SU-DHL-6 (cell line): ENCODE data around the gene ARL1.

Experiments used
- H2AFZ ChIP-seq: fragments of 200-600 bp; sonication (generic); 2 replicates; pipeline ENCODE4 v1.6.1; 2014; ENCODE audit warnings: low read depth, mild to moderate bottlenecking, moderate library complexity, mixed read lengths, antibody characterized with exemption, low read length; ENCODE audit not compliant: severe bottlenecking
- H3F3A ChIP-seq: fragments of 200-600 bp; shearing (Covaris generic); 2 replicates; pipeline ENCODE4 v1.6.0; 2016; ENCODE audit warnings: antibody characterized with exemption, mild to moderate bottlenecking; ENCODE audit not compliant: insufficient read depth
- H3K27ac ChIP-seq: fragments of 200-600 bp; sonication (generic); 2 replicates; pipeline ENCODE4 v1.5.1; 2016; ENCODE audit warnings: low read depth, mild to moderate bottlenecking, low read length, moderate library complexity, mixed read lengths
- H3K27me3 ChIP-seq: fragments of 200-600 bp; sonication (generic), shearing (Covaris generic); 2 replicates; pipeline ENCODE4 v1.6.0; 2014; ENCODE audit warnings: mild to moderate bottlenecking, low read length
- H3K36me3 ChIP-seq: fragments of 200-600 bp; sonication (generic); 2 replicates; pipeline ENCODE4 v1.6.1; 2014; ENCODE audit warnings: mild to moderate bottlenecking, low read length, mixed read lengths
- H3K4me2 ChIP-seq: fragments of 300-600, 200-600 bp; shearing (Covaris generic), sonication (generic); 2 replicates; pipeline ENCODE4 v1.6.0; 2014; ENCODE audit warnings: low read length, low read depth, mild to moderate bottlenecking; ENCODE audit not compliant: poor library complexity, severe bottlenecking
- H3K4me3 ChIP-seq: fragments of 200-600 bp; sonication (generic); 2 replicates; pipeline ENCODE4 v1.5.1; 2014; ENCODE audit warnings: antibody characterized with exemption, low read length, mild to moderate bottlenecking, mixed read lengths; ENCODE audit not compliant: insufficient read depth, poor library complexity, severe bottlenecking
- H3K79me2 ChIP-seq: fragments of 200-600 bp; sonication (generic); 2 replicates; pipeline ENCODE4 v1.6.1; 2014; ENCODE audit warnings: mild to moderate bottlenecking, low read length, moderate library complexity; ENCODE audit not compliant: insufficient read depth
- H3K9ac ChIP-seq: fragments of 200-600 bp; sonication (generic); 2 replicates; pipeline ENCODE4 v1.7.0; 2014; ENCODE audit warnings: mild to moderate bottlenecking, low read length
- H3K9me2 ChIP-seq: fragments of 200-600 bp; sonication (generic); replicated peaks from 2 replicates; pipeline ENCODE4 v1.6.1; 2014; ENCODE audit warnings: low read length; ENCODE audit not compliant: insufficient read depth
- H3K9me3 ChIP-seq: fragments of 200-600 bp; sonication (generic); 2 replicates; pipeline ENCODE4 v1.6.1; 2014; ENCODE audit warnings: low read length, mixed read lengths; ENCODE audit not compliant: insufficient read depth
- H4K20me1 ChIP-seq: fragments of 200-600 bp; sonication (generic); 2 replicates; pipeline ENCODE4 v1.6.1; 2014; ENCODE audit warnings: low read depth, mild to moderate bottlenecking, antibody characterized with exemption, low read length, moderate library complexity, mixed read lengths
- EZH2phosphoT487 ChIP-seq: fragments of 200-600 bp; sonication (generic), shearing (Covaris generic); conservative IDR thresholded peaks from 2 replicates; pipeline ENCODE4 v1.6.1; 2018; ENCODE audit warnings: mild to moderate bottlenecking, antibody characterized with exemption, low read length, moderate library complexity, mixed read lengths
- TF ChIP-seq, protein P1 (sequence below): fragments of 200-600 bp; sonication (generic); IDR thresholded peaks from one replicate; pipeline ENCODE4 v1.5.1; 2017; ENCODE audit warnings: antibody characterized with exemption, mild to moderate bottlenecking, low read length, moderate library complexity; ENCODE audit not compliant: insufficient read depth, poor library complexity, severe bottlenecking

Gene ARL1

DNA sequence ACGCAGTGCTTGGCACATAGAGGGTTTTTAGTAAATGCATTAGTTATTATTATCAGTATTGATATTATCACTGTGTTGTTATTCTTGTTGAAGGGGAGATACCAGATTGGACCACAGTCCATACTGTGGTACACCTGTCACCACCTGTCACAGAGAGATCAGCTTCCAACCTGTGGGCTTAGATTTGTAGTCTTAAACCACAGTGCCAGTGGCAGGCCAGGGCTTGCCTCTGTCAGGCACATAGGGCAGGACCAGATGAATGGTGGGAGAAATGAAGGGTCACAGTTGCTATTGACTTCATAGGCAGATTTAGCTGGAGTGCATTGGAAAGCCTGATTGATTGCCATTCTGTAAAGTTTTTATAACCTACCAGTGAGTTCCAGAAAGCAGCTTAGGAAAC is 35.1 kb downstream of the ARL1 start:
- no peak overlapping the region for H3K27ac ChIP-seq
- no peak overlapping the region for H3K9ac ChIP-seq
- no peaks in the 10 kb centered on the region for H3K9me2 ChIP-seq
- H3K36me3 ChIP-seq: peaks cover 10% of the 10 kb centered on the region; the same call in 1 of the 2 replicates
- no peak overlapping the region for H3K4me3 ChIP-seq
- no peaks in the 10 kb centered on the region for H3K9me3 ChIP-seq
- H4K20me1 ChIP-seq: no peaks in the 10 kb centered on the region
- H2AFZ ChIP-seq: no peak overlapping the region
- no peaks in the 10 kb centered on the region for H3K27me3 ChIP-seq
- no peaks in the 10 kb centered on the region for H3K79me2 ChIP-seq
- no peak for TF ChIP-seq EZH2phosphoT487
- TF ChIP-seq, protein P1, sequence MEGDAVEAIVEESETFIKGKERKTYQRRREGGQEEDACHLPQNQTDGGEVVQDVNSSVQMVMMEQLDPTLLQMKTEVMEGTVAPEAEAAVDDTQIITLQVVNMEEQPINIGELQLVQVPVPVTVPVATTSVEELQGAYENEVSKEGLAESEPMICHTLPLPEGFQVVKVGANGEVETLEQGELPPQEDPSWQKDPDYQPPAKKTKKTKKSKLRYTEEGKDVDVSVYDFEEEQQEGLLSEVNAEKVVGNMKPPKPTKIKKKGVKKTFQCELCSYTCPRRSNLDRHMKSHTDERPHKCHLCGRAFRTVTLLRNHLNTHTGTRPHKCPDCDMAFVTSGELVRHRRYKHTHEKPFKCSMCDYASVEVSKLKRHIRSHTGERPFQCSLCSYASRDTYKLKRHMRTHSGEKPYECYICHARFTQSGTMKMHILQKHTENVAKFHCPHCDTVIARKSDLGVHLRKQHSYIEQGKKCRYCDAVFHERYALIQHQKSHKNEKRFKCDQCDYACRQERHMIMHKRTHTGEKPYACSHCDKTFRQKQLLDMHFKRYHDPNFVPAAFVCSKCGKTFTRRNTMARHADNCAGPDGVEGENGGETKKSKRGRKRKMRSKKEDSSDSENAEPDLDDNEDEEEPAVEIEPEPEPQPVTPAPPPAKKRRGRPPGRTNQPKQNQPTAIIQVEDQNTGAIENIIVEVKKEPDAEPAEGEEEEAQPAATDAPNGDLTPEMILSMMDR: no peak
- H3F3A ChIP-seq: no peaks in the 10 kb centered on the region; the same call in 1 of the 2 replicates
- H3K4me2 ChIP-seq: no peak overlapping the region

DNA sequence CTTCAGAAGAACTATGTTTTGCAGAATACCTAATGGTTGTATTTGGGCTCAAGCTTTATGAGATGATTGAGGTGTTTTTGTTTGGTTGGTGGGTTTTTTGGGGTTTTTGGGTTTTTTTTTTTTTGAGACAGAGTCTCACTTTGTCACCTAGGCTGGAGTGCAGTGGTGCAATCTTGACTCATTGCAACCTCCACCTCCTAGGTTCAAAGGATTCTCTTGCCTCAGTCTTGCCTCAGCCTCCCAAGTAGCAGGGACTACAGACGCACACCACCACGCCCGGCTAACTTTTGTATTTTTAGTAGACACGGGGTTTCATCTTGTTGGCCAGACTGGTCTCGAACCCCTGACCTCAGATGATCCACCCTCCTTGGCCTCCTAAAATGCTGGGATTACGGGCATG is 39.6 kb downstream of the ARL1 start:
- no peak overlapping the region for H3K4me3 ChIP-seq
- no peak overlapping the region for H2AFZ ChIP-seq
- no peaks in the 10 kb centered on the region for H3K9me3 ChIP-seq
- H4K20me1 ChIP-seq: no peaks in the 10 kb centered on the region
- no peaks in the 10 kb centered on the region for H3F3A ChIP-seq
- no peak overlapping the region for H3K4me2 ChIP-seq
- H3K9ac ChIP-seq: no peak overlapping the region
- peaks cover 6% of the 10 kb centered on the region; the same call in 1 of the 2 replicates for H3K36me3 ChIP-seq
- no peaks in the 10 kb centered on the region for H3K79me2 ChIP-seq
- H3K9me2 ChIP-seq: no peaks in the 10 kb centered on the region
- no peak overlapping the region for H3K27ac ChIP-seq
- no peaks in the 10 kb centered on the region for H3K27me3 ChIP-seq
- no peak for TF ChIP-seq EZH2phosphoT487
- TF ChIP-seq, protein P1: no peak

DNA sequence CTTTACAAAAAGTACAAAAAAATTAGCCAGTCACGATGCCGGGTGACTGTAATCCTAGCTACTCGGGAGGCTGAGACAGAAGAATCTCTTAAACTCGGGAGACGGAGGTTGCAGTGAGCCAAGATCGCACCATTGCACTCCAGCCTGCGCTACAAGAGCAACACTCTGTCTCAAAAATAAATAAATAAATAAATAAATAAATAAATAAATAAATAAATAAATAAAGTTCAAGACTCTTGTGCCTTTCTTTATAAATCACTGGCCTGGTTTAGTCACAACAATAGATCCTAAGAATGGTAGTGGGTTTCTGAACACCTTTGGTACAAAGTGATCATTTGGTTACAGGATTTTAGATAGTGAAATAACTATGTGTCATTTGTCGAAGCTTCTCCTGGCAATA is 46.1 kb downstream of the ARL1 start:
- Histone ChIP-seq H3K9me3 (no peaks in the 10 kb centered on the region), H3K27me3 (no peaks in the 10 kb centered on the region), H3K79me2 (no peaks in the 10 kb centered on the region), H2AFZ (no peak overlapping the region), H3K27ac (no peak overlapping the region), H4K20me1 (no peaks in the 10 kb centered on the region), H3K9me2 (no peaks in the 10 kb centered on the region), H3K9ac (no peak overlapping the region), H3K36me3 (peaks cover 13% of the 10 kb centered on the region; the same call in 1 of the 2 replicates), H3F3A (no peaks in the 10 kb centered on the region), H3K4me2 (no peak overlapping the region), H3K4me3 (no peak overlapping the region)
- TF ChIP-seq EZH2phosphoT487: no peak
- TF ChIP-seq, protein P1: no peak

DNA sequence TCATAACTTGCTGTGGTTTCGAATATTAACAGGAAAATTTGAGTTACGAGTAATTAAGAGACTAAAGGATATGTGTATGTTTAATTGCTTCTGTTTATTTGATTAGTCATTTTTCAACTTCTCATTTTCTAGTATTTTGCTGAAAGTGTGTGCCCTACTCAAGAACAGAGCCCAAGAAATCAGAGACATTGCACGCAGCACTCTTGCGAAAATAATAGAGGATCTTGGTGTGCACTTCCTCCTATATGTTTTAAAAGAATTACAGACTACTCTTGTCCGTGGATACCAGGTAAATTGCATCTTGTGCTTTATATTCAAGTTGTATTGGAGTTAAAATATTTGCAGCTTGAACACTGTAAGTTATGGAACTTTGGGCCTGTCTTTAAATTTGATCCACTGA is 50.8 kb downstream of the ARL1 start:
- Histone ChIP-seq H3K27me3 (no peaks in the 10 kb centered on the region), H3K9me2 (no peaks in the 10 kb centered on the region), H2AFZ (no peak overlapping the region), H4K20me1 (no peaks in the 10 kb centered on the region), H3F3A (no peaks in the 10 kb centered on the region), H3K9ac (no peak overlapping the region), H3K4me3 (no peak overlapping the region), H3K4me2 (no peak overlapping the region), H3K27ac (no peak overlapping the region), H3K79me2 (no peaks in the 10 kb centered on the region), H3K36me3 (peaks cover 19% of the 10 kb centered on the region; the same call in 1 of the 2 replicates), H3K9me3 (no peaks in the 10 kb centered on the region)
- TF ChIP-seq, protein P1: no peak
- TF ChIP-seq EZH2phosphoT487: no peak
